ENCODE results near the gene TCP10L. TPM values are rescaled to one million over a fixed set of nuclear protein-coding genes. Genes with fewer than 3 reads are reported as not detected.
"Not testable (repeated sequence)": the region's sequence is repeated elsewhere in the genome, so short reads cannot be mapped to it uniquely, and the experiment has no call there.

Gene TCP10L
- total RNA-seq = under 1 TPM in 1 of 2 experiments, not detected in 1; 0.15 TPM

DNA sequence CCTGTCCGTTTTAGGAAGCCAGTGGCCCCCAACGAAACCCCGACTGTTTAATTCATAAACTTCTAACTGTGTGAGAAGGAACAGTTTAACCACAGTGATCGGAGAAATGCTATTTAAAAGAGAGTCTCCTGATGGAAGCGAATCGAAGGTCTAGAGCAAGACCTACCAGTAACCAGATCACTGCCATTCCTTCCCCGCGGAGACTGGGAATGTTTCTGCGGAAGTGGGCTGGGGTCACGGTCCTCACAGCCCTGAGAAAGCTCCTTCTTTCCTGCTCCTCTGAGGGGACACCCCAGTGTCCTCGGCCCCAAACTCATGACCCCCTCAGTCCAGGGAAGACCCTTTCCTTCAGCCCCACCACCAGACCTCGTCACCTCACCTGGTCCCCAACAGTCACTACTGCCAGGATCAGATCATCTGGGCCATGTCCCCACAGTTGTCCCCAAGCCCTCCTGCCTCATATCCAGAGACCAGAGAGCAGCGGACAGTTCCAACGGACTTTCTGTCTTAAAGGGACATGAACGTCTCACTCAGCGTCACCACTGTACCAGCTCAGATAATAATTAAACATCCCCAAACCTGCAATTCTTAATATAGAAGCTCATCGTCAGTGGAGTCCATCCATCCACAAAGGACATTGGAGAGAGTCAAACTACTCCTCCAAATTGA, at the start of gene TCP10L:
Gene TCP10L, minus strand, starts transcription at position 482 of the 669 bp plus-strand sequence. CDS start 1,219 bp downstream, outside the sequence.
- CTCF ChIA-PET = no interaction called here
- POLR2A ChIA-PET = interaction anchor here (0.6 kb wide), 1 partner anchor 327 kb away, joined by 3 read pairs; no protein-coding TSS in a partner anchor

- POLR2A ChIA-PET = interaction anchor here (0.6 kb wide), 1 partner anchor 200 kb away, joined by 3 read pairs; no protein-coding TSS in a partner anchor
- CTCF ChIA-PET = no interaction called here
Measured at GRCh38 chr21:32626621-32627196, 41.4 kb upstream of the TCP10L start.

DNA sequence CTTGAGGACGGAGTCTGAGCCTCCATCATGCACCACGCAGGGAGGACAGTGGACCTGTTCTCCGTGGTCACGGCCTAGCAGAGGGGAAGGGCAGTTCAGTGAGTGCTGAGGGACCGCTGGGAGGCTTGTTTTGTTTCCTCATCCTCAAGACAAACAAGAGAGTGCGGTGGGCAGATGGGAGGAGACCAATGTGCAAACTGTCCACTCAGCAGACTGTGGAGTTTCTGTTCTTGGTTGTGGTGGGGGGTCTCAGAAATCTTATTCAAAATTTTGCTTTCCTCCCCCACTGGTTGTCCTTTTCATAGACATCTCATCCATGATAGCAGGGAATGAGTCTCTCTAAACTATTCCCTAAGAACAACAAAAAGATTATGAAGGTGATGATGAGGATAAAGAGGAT, 32.9 kb upstream of the TCP10L start:
- POLR2A ChIA-PET = not testable (repeated sequence)
- CTCF ChIA-PET = interaction anchor here (0.6 kb wide), 1 partner anchor 17 kb away, joined by 6 read pairs; no protein-coding TSS in a partner anchor

DNA sequence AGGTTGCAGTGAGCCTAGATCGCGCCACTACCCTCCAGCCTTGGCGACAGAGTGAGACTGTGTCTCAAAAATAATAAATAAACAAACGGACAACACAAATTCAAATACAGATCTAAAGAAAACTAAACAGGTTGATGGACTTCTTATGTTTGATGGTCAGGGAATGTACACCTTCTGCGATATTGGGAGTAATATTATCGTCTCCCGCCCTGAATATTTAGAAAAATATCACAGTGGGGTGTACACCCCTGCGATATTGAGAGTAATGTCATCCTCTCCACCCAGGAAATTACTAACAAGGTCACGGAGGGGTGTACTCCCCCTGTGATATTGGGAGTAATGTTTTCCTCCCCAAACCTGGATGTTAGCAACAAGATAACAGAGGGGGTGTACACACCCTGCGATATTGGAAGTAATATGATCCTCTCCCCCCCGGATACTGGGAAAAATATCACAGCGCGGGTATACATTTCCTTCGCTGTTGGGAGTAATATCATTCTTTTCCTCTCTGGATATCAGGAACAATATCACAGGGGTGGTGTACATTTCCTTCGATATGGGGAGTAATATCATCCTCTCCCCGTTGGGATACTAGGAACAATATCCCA, 28.2 kb upstream of the TCP10L start:
- ChIA-PET POLR2A (interaction anchor here (0.7 kb wide), 1 partner anchor 99 kb away, joined by 3 read pairs; no protein-coding TSS in a partner anchor), CTCF (no interaction called here)

DNA sequence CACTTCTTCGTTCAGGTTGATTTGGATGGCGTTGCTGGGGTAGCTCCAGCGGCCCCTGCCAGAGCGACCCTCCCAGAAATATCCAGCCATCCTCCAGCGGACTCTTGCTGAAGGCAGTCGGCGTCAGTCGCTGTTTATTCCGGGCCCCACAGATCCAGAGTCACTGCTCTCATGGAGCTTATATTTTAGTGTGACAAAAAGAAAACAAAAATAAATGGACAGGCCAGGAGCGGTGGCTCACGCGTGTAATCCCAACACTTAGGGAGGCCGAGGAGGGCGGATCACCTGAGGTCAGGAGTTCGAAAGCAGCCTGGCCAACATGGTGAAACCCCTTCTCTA, 27.6 kb upstream of the TCP10L start:
- ChIA-PET POLR2A (interaction anchor here (0.7 to 1.1 kb wide), 2 partner anchors 99 to 115 kb away, joined by 3 read pairs; no protein-coding TSS in a partner anchor), CTCF (no interaction called here)

DNA sequence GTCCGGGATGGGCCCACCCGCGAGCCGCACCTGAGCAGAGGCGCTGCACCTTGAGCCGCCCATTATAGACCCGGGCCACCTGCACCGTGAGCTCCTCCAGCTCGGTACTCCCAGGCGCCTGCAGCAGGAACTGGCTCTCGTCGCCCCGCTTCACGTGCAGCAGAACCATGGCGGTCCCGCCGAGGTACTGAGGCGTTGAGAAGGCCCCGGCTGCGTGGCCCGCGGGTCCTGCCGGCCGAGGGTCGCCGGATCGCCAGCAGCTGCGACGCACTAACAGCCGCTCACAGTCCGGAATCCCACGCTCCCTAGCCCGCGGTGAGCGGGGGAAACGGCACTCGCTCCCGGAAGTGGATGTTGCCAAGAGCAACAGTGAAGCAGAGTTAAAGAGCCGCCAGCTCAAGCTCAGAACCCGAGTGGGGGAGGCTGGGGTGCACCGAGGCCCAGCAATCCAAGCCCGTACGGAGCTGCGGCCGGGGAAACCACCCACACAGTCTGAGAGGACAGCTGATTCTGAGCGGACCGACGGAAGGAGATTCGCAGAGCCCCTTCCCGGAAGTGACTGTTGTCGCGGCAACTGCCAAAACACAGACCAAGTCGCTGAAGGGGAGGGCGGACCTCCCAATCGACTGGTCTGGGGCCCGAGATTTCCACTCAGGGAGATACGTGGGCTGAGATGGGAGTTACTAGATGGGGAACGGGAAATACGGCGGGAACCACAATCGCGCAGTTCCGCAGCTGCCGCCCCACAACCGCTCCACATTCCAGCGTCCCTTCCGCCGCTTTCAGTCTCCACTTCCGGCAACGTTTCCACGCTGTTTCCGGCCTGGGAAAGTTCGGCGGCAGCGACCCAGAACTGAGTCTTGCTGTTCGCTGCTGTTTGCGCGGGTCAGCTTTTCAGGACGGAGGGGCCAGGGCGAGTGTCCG, 27.0 kb upstream of the TCP10L start, which contains the start of gene CFAP298:
Gene CFAP298, minus strand, starts transcription at position 303 of the 924 bp plus-strand sequence. Its CDS starts 134 bp downstream, at position 169.
- ChIA-PET CTCF (interaction anchor here (0.6 to 2.0 kb wide), 3 partner anchors 11 to 242 kb away, joined by 3 to 11 read pairs (median 4); partner anchors contain the start of gene EVA1C), POLR2A (interaction anchor here (0.6 to 1.1 kb wide), 3 partner anchors 100 to 282 kb away, joined by 3 to 4 read pairs (median 3); no protein-coding TSS in a partner anchor)

- ChIA-PET CTCF (interaction anchor here (1.0 to 2.0 kb wide), 2 partner anchors 10 to 200 kb away, joined by 3 to 11 read pairs; partner anchors contain the start of gene EVA1C), POLR2A (interaction anchor here (0.6 to 1.1 kb wide), 2 partner anchors 117 to 281 kb away, joined by 3 to 4 read pairs; no protein-coding TSS in a partner anchor)
Measured at GRCh38 chr21:32611471-32611997, 26.2 kb upstream of the TCP10L start.

- POLR2A ChIA-PET = not testable (repeated sequence)
- CTCF ChIA-PET = interaction anchor here (2.0 kb wide), 1 partner anchor 10 kb away, joined by 11 read pairs; no protein-coding TSS in a partner anchor
Measured at GRCh38 chr21:32610940-32611339, 25.6 kb upstream of the TCP10L start.

GRCh38 chr21:32608851-32609250, 23.5 kb upstream of the TCP10L start:
- ChIA-PET CTCF (interaction anchor here (0.6 to 0.9 kb wide), 3 partner anchors 163 to 207 kb away, joined by 3 to 4 read pairs (median 3); partner anchors contain the start of gene PAXBP1), POLR2A (no interaction called here)

GRCh38 chr21:32605469-32605868, 20.1 kb upstream of the TCP10L start:
- ChIA-PET CTCF (interaction anchor here (1.1 kb wide), 1 partner anchor 191 kb away, joined by 3 read pairs; no protein-coding TSS in a partner anchor), POLR2A (interaction anchor here (1.4 kb wide), 1 partner anchor 326 kb away, joined by 3 read pairs; the partner anchor contains the start of gene MIS18A)

DNA sequence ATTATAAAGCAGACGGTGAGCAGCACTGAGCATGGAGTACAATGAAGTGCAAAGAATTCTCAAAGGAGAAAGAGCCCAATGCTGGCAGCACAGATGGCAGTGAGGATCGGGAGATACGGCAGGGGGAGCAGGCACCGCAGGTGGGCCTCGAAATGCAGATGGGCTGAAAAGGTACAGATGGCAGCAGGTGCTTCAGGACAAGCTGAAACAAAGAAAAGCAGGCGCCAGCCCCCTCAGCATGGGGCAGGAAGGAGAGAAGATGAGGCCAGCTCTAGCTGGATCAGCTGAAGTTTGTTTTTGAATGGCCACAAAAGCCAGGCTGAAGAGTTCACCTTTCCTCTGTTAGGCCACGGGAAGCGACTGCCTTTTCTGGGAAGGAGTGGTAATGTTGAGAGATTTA, 19.1 kb upstream of the TCP10L start:
- ChIA-PET CTCF (no interaction called here), POLR2A (no interaction called here)

- ChIA-PET CTCF (no interaction called here), POLR2A (no interaction called here)
Measured at GRCh38 chr21:32603131-32603530, 17.8 kb upstream of the TCP10L start.

DNA sequence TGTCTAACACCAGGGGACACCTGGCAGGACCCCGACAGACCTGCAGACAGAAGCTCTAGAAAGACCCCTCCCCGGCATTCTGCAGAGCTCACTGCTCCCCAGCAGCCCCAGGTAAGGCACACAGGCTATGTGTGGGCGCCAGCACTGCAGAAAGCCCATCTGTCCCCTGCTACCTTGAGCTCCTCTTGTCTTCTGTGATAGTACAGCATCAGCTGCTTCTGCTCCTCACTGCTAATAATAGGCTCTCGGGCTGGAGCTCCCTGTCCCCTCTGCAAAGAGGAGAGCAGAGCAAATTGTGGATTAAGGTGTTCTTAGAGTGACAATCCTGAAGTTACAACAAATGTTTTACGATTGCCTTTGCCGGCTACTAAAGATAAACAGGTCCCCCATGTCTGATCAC, 16.8 kb upstream of the TCP10L start:
- CTCF ChIA-PET = interaction anchor here (1.8 to 2.4 kb wide), 5 partner anchors 10 to 218 kb away, joined by 6 to 14 read pairs (median 11); partner anchors contain the start of gene CFAP298
- POLR2A ChIA-PET = no interaction called here

DNA sequence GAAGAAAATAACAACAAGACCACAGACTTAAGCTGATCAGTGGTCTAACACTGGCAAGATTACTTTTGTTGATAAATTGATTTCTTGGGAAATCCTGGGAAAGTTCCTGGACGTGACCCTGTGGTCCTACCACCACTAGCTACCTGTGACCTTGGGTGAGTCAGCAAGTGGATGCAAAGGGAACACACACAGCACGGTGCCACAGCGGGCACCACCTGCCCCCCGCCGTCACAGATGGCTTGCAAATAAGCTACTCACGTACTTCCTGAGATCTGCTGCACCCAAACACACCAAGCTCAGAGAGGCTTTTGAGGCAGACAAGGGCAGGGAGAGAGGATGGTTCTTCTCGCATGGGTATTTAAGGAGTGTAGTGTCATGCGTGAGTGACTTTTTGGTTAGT, 14.2 kb upstream of the TCP10L start:
- CTCF ChIA-PET = interaction anchor here (1.1 to 2.3 kb wide), 2 partner anchors 185 to 197 kb away, joined by 4 to 30 read pairs; no protein-coding TSS in a partner anchor
- POLR2A ChIA-PET = interaction anchor here (0.6 kb wide), 1 partner anchor 321 kb away, joined by 3 read pairs; no protein-coding TSS in a partner anchor

DNA sequence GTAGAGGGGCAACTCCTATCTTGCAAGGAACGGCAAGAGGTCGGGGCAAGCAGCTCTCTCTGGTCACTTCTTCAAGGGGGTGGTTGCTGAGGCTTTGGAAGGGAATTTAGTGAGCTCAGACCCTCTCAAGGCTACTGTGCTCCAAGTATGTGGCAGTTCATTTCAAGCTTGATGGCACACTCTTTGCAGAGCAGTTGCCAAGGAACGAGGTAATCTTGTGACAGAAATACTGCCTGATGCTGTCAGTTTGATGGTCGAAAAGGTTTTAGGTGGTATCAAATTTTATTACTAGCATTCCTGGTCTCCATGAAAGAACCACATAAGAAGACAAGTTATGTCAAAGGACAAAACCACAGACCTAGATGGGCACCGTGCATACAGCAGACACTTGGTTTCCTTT, 13.8 kb upstream of the TCP10L start:
- ChIA-PET POLR2A (no interaction called here), CTCF (interaction anchor here (1.1 kb wide), 1 partner anchor 184 kb away, joined by 4 read pairs; no protein-coding TSS in a partner anchor)

- ChIA-PET POLR2A (no interaction called here), CTCF (no interaction called here)
Measured at GRCh38 chr21:32597205-32597604, 11.9 kb upstream of the TCP10L start.

GRCh38 chr21:32595431-32595830, 10.1 kb upstream of the TCP10L start:
- POLR2A ChIA-PET = no interaction called here
- CTCF ChIA-PET = interaction anchor here (1.0 kb wide), 1 partner anchor 12 kb away, joined by 3 read pairs; no protein-coding TSS in a partner anchor

DNA sequence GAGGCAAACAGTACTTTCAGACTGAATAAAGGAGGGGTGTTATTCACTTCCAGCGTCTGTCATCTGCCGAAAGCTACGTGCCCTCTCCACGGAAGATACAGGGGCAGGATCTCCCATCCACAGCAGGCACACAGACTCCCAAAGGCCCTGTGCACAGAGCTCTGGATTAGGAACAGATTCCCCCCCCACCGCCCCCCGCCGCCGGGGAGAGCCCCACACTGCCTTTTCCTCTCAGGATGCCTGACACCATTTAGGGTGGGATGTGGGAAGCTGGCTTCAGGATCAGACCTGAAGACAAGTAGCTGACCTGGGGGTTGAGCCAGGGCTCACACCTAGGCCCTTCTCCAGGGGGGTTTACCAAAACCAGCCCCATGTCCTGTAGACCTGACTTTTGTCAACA, 8.4 kb upstream of the TCP10L start:
- ChIA-PET POLR2A (no interaction called here), CTCF (no interaction called here)
